Transverse colon (tissue), 4 donors: Measurements from ENCODE around the gene GTF2I.
"Not testable (repeated sequence)": the region's sequence is repeated elsewhere in the genome, so short reads cannot be mapped to it uniquely, and the experiment has no call there.

Source experiments
- CTCF ChIP-seq, 5 experiments: fragments of 200-600 bp in 3 of 5; fragments of 450-650 bp in 2 of 5; sonication (generic) in 3 of 5; IDR thresholded peaks; 1 replicate in 2 of 5; 2 replicates in 3 of 5; pipeline ENCODE4 v1.5.1; 2016 to 2017; ENCODE audit warnings: antibody characterized with exemption in 5 of 5, inconsistent platforms in 3 of 5, mild to moderate bottlenecking in 2 of 5, moderate library complexity in 1 of 5
- EP300 ChIP-seq: sonication (generic); formaldehyde crosslinking; IDR thresholded peaks from one replicate; pipeline ENCODE4 v1.6.1; 2017; ENCODE audit warnings: antibody characterized with exemption, low read depth
- POLR2A ChIP-seq: fragments of 450-650 bp; IDR thresholded peaks from one replicate; pipeline ENCODE4 v1.6.1; 2016; ENCODE audit warnings: antibody characterized with exemption, mild to moderate bottlenecking, moderate library complexity
- POLR2AphosphoS5 ChIP-seq, 3 donors: sonication (generic); formaldehyde crosslinking; IDR thresholded peaks; one replicate each; pipeline ENCODE4 v1.6.1; 2016; ENCODE audit warnings: antibody characterized with exemption in 3 of 3

DNA sequence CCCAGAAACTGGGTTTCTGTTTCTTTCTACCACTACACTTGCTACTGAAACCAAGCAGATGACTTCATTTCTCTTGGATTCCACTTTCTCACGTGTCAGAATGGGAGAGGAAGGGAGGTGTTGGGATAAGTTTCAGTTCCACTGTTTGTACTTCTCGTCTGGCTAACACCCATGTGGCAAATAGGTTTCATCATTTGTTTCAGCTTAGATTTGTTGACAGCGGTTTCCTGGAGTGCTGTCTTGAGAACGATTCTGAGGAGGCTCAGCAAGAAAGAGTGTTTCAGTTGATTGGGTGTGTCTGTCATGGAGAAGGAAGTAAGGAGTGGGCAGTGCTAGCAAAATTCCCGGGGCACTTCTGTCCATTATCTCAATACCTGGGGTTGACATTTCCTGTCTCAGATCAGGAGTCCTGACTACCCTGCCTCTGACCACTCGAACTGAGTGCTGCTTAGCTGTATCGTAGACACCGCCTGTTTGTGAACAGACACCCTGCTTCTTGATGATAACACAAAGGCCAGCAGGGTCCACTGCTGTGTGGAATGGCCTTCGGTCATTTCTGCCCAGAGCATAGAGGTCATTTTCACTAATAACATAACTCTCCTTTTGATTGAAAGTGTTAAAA lies 86.5 kb downstream of the GTF2I start:
- not testable (repeated sequence) for TF ChIP-seq POLR2A; CTCF (IDR thresholded peaks at IDR 0.05); POLR2AphosphoS5 (IDR thresholded peaks at IDR 0.05); EP300
